H1 (cell line): ENCODE measurements around the gene SOAT2. TPM values are rescaled to one million over a fixed set of nuclear protein-coding genes. Genes with fewer than 3 reads are reported as not detected.
A peak's percentile ranks its signal among the peaks of the same experiment; 100 is the strongest.

Experiments
- CTCF ChIA-PET: fragments of 300-600 bp; sonication (Branson Sonifier 250); formaldehyde crosslinking; loops from one replicate; lab custom pipeline; 2021; ENCODE audit not compliant: partially characterized antibody; lab: Charles Lee
- POLR2A ChIA-PET: fragments of 300-600 bp; sonication (Branson Sonifier 250); formaldehyde crosslinking; loops from one replicate; lab custom pipeline; 2021; ENCODE audit warnings: inconsistent platforms; ENCODE audit not compliant: partially characterized antibody; lab: Charles Lee
- DNase-seq, 2 experiments: peaks; one replicate each; pipeline versions ENCODE4 v3.0.0 to v3.0.0-alpha.2; 2010 to 2022; ENCODE audit warnings: low spot score in 2 of 2, low read depth in 1 of 2, mixed read lengths in 1 of 2
- FAIRE-seq: peaks from 2 replicates; lab custom pipeline; 2011; peaks lifted over from hg19 to GRCh38; lab: Jason Lieb, UNC
- H2AFZ ChIP-seq: 2 replicates; pipeline ENCODE4 v1.8.1; 2012; ENCODE audit warnings: low read length, inconsistent platforms
- H2AK5ac ChIP-seq: 2 replicates; pipeline ENCODE4 v1.6.1; 2013; ENCODE audit warnings: low read depth, low read length
- H2BK120ac ChIP-seq: replicated peaks from 2 replicates; pipeline ENCODE3; 2013; ENCODE audit warnings: low read depth, low read length, inconsistent platforms
- H2BK12ac ChIP-seq: 2 replicates; pipeline ENCODE4 v1.6.1; 2013; ENCODE audit warnings: low read depth, low read length
- H2BK15ac ChIP-seq: 2 replicates; pipeline ENCODE4 v1.6.1; 2013; ENCODE audit warnings: low read length
- H2BK20ac ChIP-seq: 2 replicates; pipeline ENCODE4 v1.6.1; 2013; ENCODE audit warnings: low read length
- H2BK5ac ChIP-seq: 2 replicates; pipeline ENCODE4 v1.6.1; 2013; ENCODE audit warnings: low read depth, low read length
- H3K14ac ChIP-seq: 2 replicates; pipeline ENCODE4 v1.6.1; 2013; ENCODE audit warnings: inconsistent platforms; ENCODE audit not compliant: insufficient read length
- H3K18ac ChIP-seq: 2 replicates; pipeline ENCODE4 v1.6.1; 2013; ENCODE audit warnings: low read length; ENCODE audit errors: extremely low read depth
- H3K23ac ChIP-seq: 2 replicates; pipeline ENCODE4 v1.6.1; 2013; ENCODE audit warnings: inconsistent platforms; ENCODE audit not compliant: insufficient read length
- H3K23me2 ChIP-seq: 2 replicates; pipeline ENCODE4 v1.6.1; 2013; ENCODE audit warnings: low read depth, low read length
- H3K27ac ChIP-seq: 2 replicates; pipeline ENCODE4 v1.6.1; 2011; ENCODE audit warnings: low read depth, low read length, inconsistent platforms
- H3K27me3 ChIP-seq, 4 experiments: replicated peaks in 1 of 4; 1 replicate in 1 of 4; 2 replicates in 3 of 4; pipeline versions ENCODE4 v1.6.1 to v1.8.1; 2011 to 2013; ENCODE audit warnings: low read length in 3 of 4, mild to moderate bottlenecking in 3 of 4, inconsistent platforms in 2 of 4, mixed read lengths in 2 of 4, moderate library complexity in 1 of 4; ENCODE audit not compliant: control insufficient read depth in 3 of 4, insufficient read depth in 3 of 4; ENCODE audit errors: extremely low read depth in 1 of 4
- H3K36me3 ChIP-seq, 4 experiments: 2 replicates each; pipeline versions ENCODE4 v1.6.1 to v1.8.1; 2011 to 2013; ENCODE audit warnings: mild to moderate bottlenecking in 4 of 4, low read length in 3 of 4, moderate library complexity in 2 of 4, control low read depth in 1 of 4, inconsistent platforms in 1 of 4; ENCODE audit not compliant: insufficient read depth in 4 of 4, control insufficient read depth in 2 of 4
- H3K4ac ChIP-seq: replicated peaks from 2 replicates; pipeline ENCODE3; 2013; ENCODE audit warnings: low read length, low read depth, mixed read lengths, inconsistent platforms; ENCODE audit not compliant: insufficient read length
- H3K4me1 ChIP-seq, 4 experiments: replicated peaks in 1 of 4; 1 replicate in 1 of 4; 2 replicates in 3 of 4; pipeline versions ENCODE4 v1.6.1 to v1.8.1; 2011 to 2013; ENCODE audit warnings: low read length in 3 of 4, inconsistent platforms in 2 of 4, mixed read lengths in 1 of 4; ENCODE audit not compliant: insufficient read depth in 4 of 4, control insufficient read depth in 3 of 4
- H3K4me2 ChIP-seq, 2 experiments: 2 replicates each; pipeline versions ENCODE4 v1.6.1 to v1.8.1; 2011 to 2013; ENCODE audit warnings: low read depth in 2 of 2, low read length in 2 of 2, control low read depth in 1 of 2, inconsistent platforms in 1 of 2, mild to moderate bottlenecking in 1 of 2; ENCODE audit not compliant: insufficient read depth in 1 of 2
- H3K4me3 ChIP-seq, 4 experiments: fragments of 200-600, 300-600 bp in 1 of 4; sonication (generic), shearing (Covaris generic), sonication (Bioruptor Twin) in 1 of 4; 2 replicates each; pipeline versions ENCODE4 v1.5.1 to v1.8.1; 2011 to 2016; ENCODE audit warnings: low read length in 4 of 4, low read depth in 3 of 4, control low read depth in 2 of 4, inconsistent platforms in 2 of 4, mild to moderate bottlenecking in 2 of 4, mixed read lengths in 1 of 4, moderate library complexity in 1 of 4; ENCODE audit not compliant: insufficient read depth in 2 of 4; ENCODE audit errors: extremely low read depth in 1 of 4
- H3K56ac ChIP-seq: replicated peaks from 2 replicates; pipeline ENCODE3; 2013; ENCODE audit warnings: low read depth, mild to moderate bottlenecking, mixed read lengths, low read length, inconsistent platforms; ENCODE audit not compliant: insufficient read length
- H3K79me1 ChIP-seq: 2 replicates; pipeline ENCODE4 v1.6.1; 2013; ENCODE audit warnings: low read depth, low read length, control low read depth
- H3K79me2 ChIP-seq, 2 experiments: 2 replicates each; pipeline versions ENCODE4 v1.6.1 to v1.8.1; 2012 to 2013; ENCODE audit warnings: low read length in 2 of 2, mild to moderate bottlenecking in 2 of 2, inconsistent platforms in 1 of 2; ENCODE audit not compliant: insufficient read depth in 2 of 2, control insufficient read depth in 1 of 2
- H3K9ac ChIP-seq, 4 experiments: replicated peaks in 1 of 4; 1 replicate in 1 of 4; 2 replicates in 3 of 4; pipeline versions ENCODE4 v1.6.1 to v1.8.1; 2011 to 2013; ENCODE audit warnings: low read depth in 3 of 4, low read length in 3 of 4, control low read depth in 2 of 4, mild to moderate bottlenecking in 2 of 4, moderate library complexity in 2 of 4, inconsistent platforms in 1 of 4; ENCODE audit errors: extremely low read depth in 1 of 4
- H3K9me3 ChIP-seq, 2 experiments: 2 replicates each; pipeline versions ENCODE4 v1.6.1 to v1.8.1; 2012 to 2013; ENCODE audit warnings: mild to moderate bottlenecking in 2 of 2, moderate library complexity in 2 of 2, control low read depth in 1 of 2, inconsistent platforms in 1 of 2, low read depth in 1 of 2, low read length in 1 of 2, mixed read lengths in 1 of 2; ENCODE audit not compliant: insufficient read depth in 2 of 2
- H4K20me1 ChIP-seq, 2 experiments: replicated peaks in 1 of 2; 2 replicates each; pipeline versions ENCODE3 to v1.8.1; 2011 to 2013; ENCODE audit warnings: inconsistent platforms in 2 of 2, low read length in 2 of 2, mild to moderate bottlenecking in 1 of 2; ENCODE audit not compliant: insufficient read depth in 2 of 2, control insufficient read depth in 1 of 2
- H4K5ac ChIP-seq: 2 replicates; pipeline ENCODE4 v1.6.1; 2013; ENCODE audit warnings: low read length, low read depth, mixed read lengths, inconsistent platforms; ENCODE audit not compliant: insufficient read length
- H4K8ac ChIP-seq: 2 replicates; pipeline ENCODE4 v1.8.0; 2013; ENCODE audit warnings: mild to moderate bottlenecking, moderate library complexity, low read length, inconsistent platforms; ENCODE audit not compliant: insufficient read depth; ENCODE audit errors: extremely low read depth
- H4K91ac ChIP-seq: replicated peaks from 2 replicates; pipeline ENCODE3; 2013; ENCODE audit warnings: low read length, mixed read lengths, inconsistent platforms; ENCODE audit not compliant: insufficient read length
- ASH2L ChIP-seq: fragments of 200-600, 300-600 bp; sonication (generic); IDR thresholded peaks from one replicate; pipeline ENCODE4 v1.7.1; 2017; ENCODE audit warnings: low read length
- BACH1 ChIP-seq: IDR thresholded peaks from 2 replicates; pipeline ENCODE4 v1.6.1; 2012; ENCODE audit warnings: low read length, improper control_type of control experiment
- BCL11A ChIP-seq, 2 experiments: IDR thresholded peaks; one replicate each; pipeline ENCODE4 v1.6.1; 2011; ENCODE audit warnings: low read depth in 2 of 2, low read length in 2 of 2, mild to moderate bottlenecking in 2 of 2
- CEBPB ChIP-seq: IDR thresholded peaks from 2 replicates; pipeline ENCODE4 v1.6.1; 2012; ENCODE audit warnings: low read depth, low read length
- CHD2 ChIP-seq: IDR thresholded peaks from 2 replicates; pipeline ENCODE4 v1.6.1; 2012; ENCODE audit warnings: low read length, improper control_type of control experiment
- EGR1 ChIP-seq: IDR thresholded peaks from 2 replicates; pipeline ENCODE4 v1.6.1; 2011; ENCODE audit warnings: low read depth, low read length, borderline replicate concordance
- GABPA ChIP-seq: IDR thresholded peaks from 2 replicates; pipeline ENCODE4 v1.6.1; 2011; ENCODE audit warnings: mild to moderate bottlenecking, low read length, moderate library complexity, borderline replicate concordance; ENCODE audit not compliant: insufficient read depth
- MAFK ChIP-seq: IDR thresholded peaks from 2 replicates; pipeline ENCODE4 v1.6.1; 2012; ENCODE audit warnings: low read depth, mild to moderate bottlenecking, improper control_type of control experiment, low read length
- MAX ChIP-seq: IDR thresholded peaks from 2 replicates; pipeline ENCODE4 v1.6.1; 2012; ENCODE audit warnings: inconsistent platforms
- POLR2AphosphoS5 ChIP-seq: IDR thresholded peaks from 2 replicates; pipeline ENCODE4 v1.6.1; 2011; ENCODE audit warnings: low read depth, low read length
- SIN3A ChIP-seq, 2 experiments: IDR thresholded peaks in 1 of 2; conservative IDR thresholded peaks in 1 of 2; 2 replicates each; pipeline ENCODE4 v1.6.1; 2011 to 2012; ENCODE audit warnings: low read length in 2 of 2, improper control_type of control experiment in 1 of 2, low read depth in 1 of 2, mild to moderate bottlenecking in 1 of 2
- SIRT6 ChIP-seq: IDR thresholded peaks from one replicate; pipeline ENCODE4 v1.7.1; 2012; ENCODE audit warnings: low read length, inconsistent platforms
- SIX5 ChIP-seq: IDR thresholded peaks from 2 replicates; pipeline ENCODE4 v1.6.1; 2011; ENCODE audit warnings: mild to moderate bottlenecking, low read depth, low read length
- WGBS, 2 experiments: shearing (Covaris generic) in 1 of 2; methylation state at CpG; one replicate each; pipeline versions ENCODE4 v1.1.6 to v1.1.7; 2013 to 2015; ENCODE audit warnings: low lambda C conversion rate in 2 of 2, mixed read lengths in 2 of 2, inconsistent platforms in 1 of 2, low coverage in 1 of 2, missing lambda C conversion rate in 1 of 2; ENCODE audit not compliant: insufficient replicate concordance in 2 of 2, insufficient coverage in 1 of 2, insufficient read length in 1 of 2; ENCODE audit errors: extremely low coverage in 1 of 2, missing lambda C conversion rate in 1 of 2; 5-methylcytosine and 5-hydroxymethylcytosine counted together
- polyA plus RNA-seq, 7 experiments: library from polyadenylated mRNA; depleted of rRNA in 3 of 7; stranded (reverse) in 5 of 7; unstranded in 2 of 7; fragments of >200 nt in 5 of 7; fragments of 200-250 nt in 2 of 7; gene quantifications; 1 replicate in 5 of 7; 2 replicates in 1 of 7; 4 replicates in 1 of 7; pipeline versions ENCODE4 v1.2.1 to v1.2.3, GENCODE V29; 2011 to 2013; ENCODE audit warnings: missing spikeins in 2 of 7, mixed read lengths in 2 of 7
- total RNA-seq: library from RNA; stranded (reverse); fragmentation: NEBNext Ultra II Directional; extraction: Animal tissue kit (Norgen Biotek cat#: 25700); gene quantifications from 2 replicates; pipeline ENCODE4 v1.2.1, GENCODE V29; 2021

The SOAT2 gene
- total and polyA plus RNA-seq, 2 of the 8 experiments (the other 6 are each of a cell fraction or from before 2014, with no cell fraction given) = 0.08 TPM; not detected in 1

GRCh38 chr12:53128780-53129569 lies 25.7 kb downstream of the SOAT2 start:
- no peaks in the 10 kb centered on the region for H3K4me1 ChIP-seq
- CTCF ChIA-PET = interaction anchor here (0.7 to 4.6 kb wide), 5 partner anchors 31 to 138 kb away, joined by 3 to 15 read pairs (median 10); no protein-coding TSS in a partner anchor

More at GRCh38 chr12:53128780-53129569, 25.7 kb downstream of the SOAT2 start:
- no peaks in the 10 kb centered on the region for H3K27me3 ChIP-seq
- no peak overlapping the region for H2BK15ac ChIP-seq
- no peak for TF ChIP-seq MAX
- no peak for TF ChIP-seq EGR1
- TF ChIP-seq BACH1 = no peak
- no peak for TF ChIP-seq ASH2L
- TF ChIP-seq POLR2AphosphoS5 = no peak
- no peak for TF ChIP-seq CEBPB
- TF ChIP-seq SIN3A (conservative IDR thresholded peaks at IDR 0.05 in 1 of 2, IDR thresholded peaks at IDR 0.05 in 1 of 2; ENCODE audit: low read depth in 1 of 2, low read length in 2 of 2) = no peak
- TF ChIP-seq SIX5 = no peak
- TF ChIP-seq SIRT6 = no peak
- no peak for TF ChIP-seq BCL11A (IDR thresholded peaks at IDR 0.05; ENCODE audit: low read depth in 2 of 2, low read length in 2 of 2)
- no peak for TF ChIP-seq GABPA
- TF ChIP-seq CHD2 = no peak
- TF ChIP-seq MAFK = no peak
- TF ChIP-seq, all 59 proteins: peak for 0
- Histone ChIP-seq H3K4me3 (no peak overlapping the region), H3K79me1 (no peaks in the 10 kb centered on the region), H3K14ac (no peak overlapping the region), H3K4me2 (no peak overlapping the region), H3K9me3 (no peaks in the 10 kb centered on the region), H3K18ac (no peak overlapping the region), H2AK5ac (no peak overlapping the region), H3K4ac (no peak overlapping the region), H2BK5ac (no peak overlapping the region), H4K20me1 (no peaks in the 10 kb centered on the region), H4K91ac (no peak overlapping the region), H3K23ac (no peak overlapping the region), H2BK12ac (no peak overlapping the region), H3K79me2 (no peaks in the 10 kb centered on the region), H3K36me3 (no peaks in the 10 kb centered on the region), H3K27ac (no peak overlapping the region), H3K56ac (no peak overlapping the region), H3K9ac (no peak overlapping the region), H4K8ac (no peak overlapping the region), H4K5ac (no peak overlapping the region), H2BK120ac (no peak overlapping the region), H2AFZ (no peak overlapping the region), H3K23me2 (no peaks in the 10 kb centered on the region), H2BK20ac (no peak overlapping the region)
- DNase-seq = peak in 1 of 2 experiments; percentile 39
- FAIRE-seq = no peak
- 90% methylated on average over 10 of the region's 10 CpGs; no CpG with 5 or more reads in 1 of the 2 experiments for WGBS, 2 experiments
- POLR2A ChIA-PET = interaction anchor here (1.2 kb wide), 1 partner anchor 67 kb away, joined by 3 read pairs; no protein-coding TSS in a partner anchor
